ENCODE results near the gene UBE2Q2.

GRCh38 chr15:75820206-75820605 is 23.0 kb upstream of the UBE2Q2 start:
- TF ChIP-seq EZH2 (IDR thresholded peaks at IDR 0.05; ENCODE audit: borderline replicate concordance, low read length), result no peak
- TF ChIP-seq CTCF (IDR thresholded peaks at IDR 0.05; ENCODE audit: low read length), result no peak
